ENCODE data around the gene FHIP1A.

Gene FHIP1A

GRCh38 chr4:151455212-151455611 is 46.2 kb downstream of the FHIP1A start:
- DNase-seq (ENCODE audit: low read depth in 1 of 2, low spot score in 1 of 2): no peak

DNA sequence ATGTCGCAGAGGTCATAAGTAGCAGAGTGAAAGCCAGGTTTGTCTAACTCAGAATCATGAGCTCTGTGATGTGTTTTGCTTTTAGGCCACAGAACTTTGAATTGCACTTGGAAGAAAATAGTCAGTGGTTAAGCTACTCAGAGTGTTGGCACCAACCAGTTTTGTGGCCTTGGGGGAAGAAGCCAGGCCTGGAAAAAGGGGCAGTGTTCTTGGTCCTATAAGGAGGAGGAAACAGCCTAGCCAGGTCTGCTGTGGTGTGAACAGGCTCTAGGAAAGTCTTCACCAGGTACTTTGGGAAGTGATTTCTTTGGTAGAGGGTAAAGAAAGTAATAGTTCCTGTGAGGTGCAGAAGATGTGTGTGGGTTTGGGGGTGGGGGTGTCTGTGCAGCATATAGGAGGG is 49.2 kb downstream of the FHIP1A start:
- no peak for DNase-seq (ENCODE audit: low read depth in 1 of 2, low spot score in 1 of 2)

Data from activated CD4-positive, alpha-beta T cell treated with anti-CD3 and anti-CD28 coated beads, Interleukin-2, amount 50 U/mL, for 24 hours (primary cell).